ENCODE results near the gene SV2C. TPM values are rescaled to one million over a fixed set of nuclear protein-coding genes. Genes with fewer than 3 reads are reported as not detected.
A peak's percentile ranks its signal among the peaks of the same experiment; 100 is the strongest.

Gene SV2C
- total and polyA plus RNA-seq, 2 of the 13 experiments (the other 11 are each of a cell fraction or from before 2014, with no cell fraction given) = not detected

DNA sequence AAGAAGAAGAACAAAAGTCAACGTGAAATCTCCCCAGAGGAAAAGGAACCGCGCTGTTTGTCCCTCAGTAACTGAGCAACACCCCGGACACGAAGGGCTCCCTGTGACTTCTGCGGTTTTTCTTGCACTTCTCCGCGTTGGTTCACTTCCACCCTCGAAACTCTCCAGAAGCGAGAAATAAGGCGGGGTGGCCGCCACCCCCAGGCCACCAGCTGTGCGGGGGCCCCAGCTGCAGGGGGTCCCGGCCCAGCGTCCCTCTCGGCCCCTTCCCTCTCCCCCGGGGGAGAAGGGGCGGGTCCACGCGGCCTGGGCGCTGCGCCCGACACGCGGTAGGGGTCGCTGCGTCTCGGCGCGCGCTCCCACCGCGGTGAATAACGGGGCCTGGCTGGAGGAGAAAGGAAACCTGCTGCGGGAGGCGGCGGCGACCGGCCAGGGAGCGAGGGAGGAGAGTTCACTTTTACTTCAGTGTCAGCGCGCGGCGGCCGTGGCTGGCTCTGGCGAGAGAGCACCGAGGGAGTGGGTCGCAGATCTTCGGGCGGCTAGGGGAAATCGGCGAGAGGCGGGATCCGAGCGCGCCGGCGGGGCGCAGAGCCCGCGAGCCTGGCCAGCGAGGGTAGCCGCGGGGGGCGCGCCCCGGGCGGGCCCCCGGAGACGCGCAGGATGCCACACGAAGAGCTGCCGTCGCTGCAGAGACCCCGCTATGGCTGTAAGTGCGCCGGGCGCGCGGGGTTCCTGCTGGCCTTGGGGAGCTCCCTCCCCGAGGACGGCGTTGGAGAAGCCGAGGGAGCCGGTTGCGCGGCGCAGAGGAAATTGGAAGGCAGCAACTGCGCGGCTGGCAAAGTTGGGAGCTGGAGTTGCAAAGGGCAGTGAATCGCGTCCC lies 319.9 kb downstream of the SV2C start, which contains the start of gene IQGAP2 (continued):
- no peak for TF ChIP-seq EED (CRISPR knock-in tag; IDR thresholded peaks at IDR 0.05)
- TF ChIP-seq, protein P1, sequence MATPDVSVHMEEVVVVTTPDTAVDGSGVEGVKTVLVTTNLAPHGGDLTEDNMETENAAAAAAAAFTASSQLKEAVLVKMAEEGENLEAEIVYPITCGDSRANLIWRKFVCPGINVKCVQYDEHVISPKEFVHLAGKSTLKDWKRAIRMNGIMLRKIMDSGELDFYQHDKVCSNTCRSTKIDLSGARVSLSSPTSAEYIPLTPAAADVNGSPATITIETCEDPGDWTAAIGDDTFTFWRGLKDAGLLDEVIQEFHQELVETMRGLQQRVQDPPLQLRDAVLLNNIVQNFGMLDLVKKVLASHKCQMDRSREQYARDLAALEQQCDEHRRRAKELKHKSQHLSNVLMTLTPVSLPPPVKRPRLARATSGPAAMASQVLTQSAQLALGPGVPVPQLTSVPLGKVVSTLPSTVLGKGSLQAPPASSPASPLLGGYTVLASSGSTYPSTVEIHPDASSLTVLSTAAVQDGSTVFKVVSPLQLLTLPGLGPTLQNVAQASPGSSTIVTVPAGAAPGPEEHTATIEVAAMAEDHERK (CRISPR knock-in tag; IDR thresholded peaks at IDR 0.05; ENCODE audit: low read depth) = no peak
- no peak; the same call in 1 of the 2 replicates for TF ChIP-seq TSC22D2 (CRISPR knock-in tag; IDR thresholded peaks at IDR 0.05; ENCODE audit: borderline replicate concordance)
- TF ChIP-seq TCF12 (IDR thresholded peaks at IDR 0.05) = no peak
- peak; percentile 39; the same call in 1 of the 2 replicates for TF ChIP-seq TCF12 (CRISPR knock-in tag; IDR thresholded peaks at IDR 0.05)
- TF ChIP-seq FOXP1 (IDR thresholded peaks at IDR 0.05) = no peak
- no peak for TF ChIP-seq FOXP1 (CRISPR knock-in tag; IDR thresholded peaks at IDR 0.05)
- TF ChIP-seq, protein P2, sequence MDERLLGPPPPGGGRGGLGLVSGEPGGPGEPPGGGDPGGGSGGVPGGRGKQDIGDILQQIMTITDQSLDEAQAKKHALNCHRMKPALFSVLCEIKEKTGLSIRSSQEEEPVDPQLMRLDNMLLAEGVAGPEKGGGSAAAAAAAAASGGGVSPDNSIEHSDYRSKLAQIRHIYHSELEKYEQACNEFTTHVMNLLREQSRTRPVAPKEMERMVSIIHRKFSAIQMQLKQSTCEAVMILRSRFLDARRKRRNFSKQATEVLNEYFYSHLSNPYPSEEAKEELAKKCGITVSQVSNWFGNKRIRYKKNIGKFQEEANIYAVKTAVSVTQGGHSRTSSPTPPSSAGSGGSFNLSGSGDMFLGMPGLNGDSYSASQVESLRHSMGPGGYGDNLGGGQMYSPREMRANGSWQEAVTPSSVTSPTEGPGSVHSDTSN (CRISPR knock-in tag; IDR thresholded peaks at IDR 0.05) = no peak
- TF ChIP-seq, protein P3, sequence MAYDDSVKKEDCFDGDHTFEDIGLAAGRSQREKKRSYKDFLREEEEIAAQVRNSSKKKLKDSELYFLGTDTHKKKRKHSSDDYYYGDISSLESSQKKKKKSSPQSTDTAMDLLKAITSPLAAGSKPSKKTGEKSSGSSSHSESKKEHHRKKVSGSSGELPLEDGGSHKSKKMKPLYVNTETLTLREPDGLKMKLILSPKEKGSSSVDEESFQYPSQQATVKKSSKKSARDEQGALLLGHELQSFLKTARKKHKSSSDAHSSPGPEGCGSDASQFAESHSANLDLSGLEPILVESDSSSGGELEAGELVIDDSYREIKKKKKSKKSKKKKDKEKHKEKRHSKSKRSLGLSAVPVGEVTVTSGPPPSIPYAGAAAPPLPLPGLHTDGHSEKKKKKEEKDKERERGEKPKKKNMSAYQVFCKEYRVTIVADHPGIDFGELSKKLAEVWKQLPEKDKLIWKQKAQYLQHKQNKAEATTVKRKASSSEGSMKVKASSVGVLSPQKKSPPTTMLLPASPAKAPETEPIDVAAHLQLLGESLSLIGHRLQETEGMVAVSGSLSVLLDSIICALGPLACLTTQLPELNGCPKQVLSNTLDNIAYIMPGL (CRISPR knock-in tag; IDR thresholded peaks at IDR 0.05; ENCODE audit: borderline replicate concordance in 1 of 2, low read depth in 1 of 2) = peak; percentile 99 to 100
- TF ChIP-seq AGO1 (IDR thresholded peaks at IDR 0.05; ENCODE audit: low read depth, low read length, poor library complexity, severe bottlenecking) = peak; percentile 69
- 0 out of 2 replicates have a peak, but pooled peaks have one; percentile 38 for TF ChIP-seq STAT5B (CRISPR knock-in tag; IDR thresholded peaks at IDR 0.05)
- peak; percentile 64 for TF ChIP-seq TEAD3 (CRISPR knock-in tag; optimal IDR thresholded peaks at IDR 0.05; ENCODE audit: borderline replicate concordance)
- TF ChIP-seq, protein P4, sequence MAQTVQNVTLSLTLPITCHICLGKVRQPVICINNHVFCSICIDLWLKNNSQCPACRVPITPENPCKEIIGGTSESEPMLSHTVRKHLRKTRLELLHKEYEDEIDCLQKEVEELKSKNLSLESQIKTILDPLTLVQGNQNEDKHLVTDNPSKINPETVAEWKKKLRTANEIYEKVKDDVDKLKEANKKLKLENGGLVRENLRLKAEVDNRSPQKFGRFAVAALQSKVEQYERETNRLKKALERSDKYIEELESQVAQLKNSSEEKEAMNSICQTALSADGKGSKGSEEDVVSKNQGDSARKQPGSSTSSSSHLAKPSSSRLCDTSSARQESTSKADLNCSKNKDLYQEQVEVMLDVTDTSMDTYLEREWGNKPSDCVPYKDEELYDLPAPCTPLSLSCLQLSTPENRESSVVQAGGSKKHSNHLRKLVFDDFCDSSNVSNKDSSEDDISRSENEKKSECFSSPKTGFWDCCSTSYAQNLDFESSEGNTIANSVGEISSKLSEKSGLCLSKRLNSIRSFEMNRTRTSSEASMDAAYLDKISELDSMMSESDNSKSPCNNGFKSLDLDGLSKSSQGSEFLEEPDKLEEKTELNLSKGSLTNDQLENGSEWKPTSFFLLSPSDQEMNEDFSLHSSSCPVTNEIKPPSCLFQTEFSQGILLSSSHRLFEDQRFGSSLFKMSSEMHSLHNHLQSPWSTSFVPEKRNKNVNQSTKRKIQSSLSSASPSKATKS (CRISPR knock-in tag; IDR thresholded peaks at IDR 0.05) = no peak
- TF ChIP-seq ZFP36L1 (CRISPR knock-in tag; IDR thresholded peaks at IDR 0.05) = peak; percentile 55; the same call in 1 of the 2 replicates
- peak; percentile 74; the same call in 1 of the 2 replicates for TF ChIP-seq SP4 (CRISPR knock-in tag; IDR thresholded peaks at IDR 0.05)
- TF ChIP-seq, protein P5, sequence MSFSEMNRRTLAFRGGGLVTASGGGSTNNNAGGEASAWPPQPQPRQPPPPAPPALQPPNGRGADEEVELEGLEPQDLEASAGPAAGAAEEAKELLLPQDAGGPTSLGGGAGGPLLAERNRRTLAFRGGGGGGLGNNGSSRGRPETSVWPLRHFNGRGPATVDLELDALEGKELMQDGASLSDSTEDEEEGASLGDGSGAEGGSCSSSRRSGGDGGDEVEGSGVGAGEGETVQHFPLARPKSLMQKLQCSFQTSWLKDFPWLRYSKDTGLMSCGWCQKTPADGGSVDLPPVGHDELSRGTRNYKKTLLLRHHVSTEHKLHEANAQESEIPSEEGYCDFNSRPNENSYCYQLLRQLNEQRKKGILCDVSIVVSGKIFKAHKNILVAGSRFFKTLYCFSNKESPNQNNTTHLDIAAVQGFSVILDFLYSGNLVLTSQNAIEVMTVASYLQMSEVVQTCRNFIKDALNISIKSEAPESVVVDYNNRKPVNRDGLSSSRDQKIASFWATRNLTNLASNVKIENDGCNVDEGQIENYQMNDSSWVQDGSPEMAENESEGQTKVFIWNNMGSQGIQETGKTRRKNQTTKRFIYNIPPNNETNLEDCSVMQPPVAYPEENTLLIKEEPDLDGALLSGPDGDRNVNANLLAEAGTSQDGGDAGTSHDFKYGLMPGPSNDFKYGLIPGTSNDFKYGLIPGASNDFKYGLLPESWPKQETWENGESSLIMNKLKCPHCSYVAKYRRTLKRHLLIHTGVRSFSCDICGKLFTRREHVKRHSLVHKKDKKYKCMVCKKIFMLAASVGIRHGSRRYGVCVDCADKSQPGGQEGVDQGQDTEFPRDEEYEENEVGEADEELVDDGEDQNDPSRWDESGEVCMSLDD (CRISPR knock-in tag; IDR thresholded peaks at IDR 0.05; ENCODE audit: borderline replicate concordance) = peak; percentile 82; the same call in 1 of the 2 replicates
- TF ChIP-seq HOXA5 (CRISPR knock-in tag; IDR thresholded peaks at IDR 0.05) = peak; percentile 54; the same call in 1 of the 2 replicates
- TF ChIP-seq, protein P6, sequence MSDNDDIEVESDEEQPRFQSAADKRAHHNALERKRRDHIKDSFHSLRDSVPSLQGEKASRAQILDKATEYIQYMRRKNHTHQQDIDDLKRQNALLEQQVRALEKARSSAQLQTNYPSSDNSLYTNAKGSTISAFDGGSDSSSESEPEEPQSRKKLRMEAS (IDR thresholded peaks at IDR 0.05) = peak; percentile 84
- no peak for TF ChIP-seq ZNF552 (CRISPR knock-in tag; IDR thresholded peaks at IDR 0.05; ENCODE audit: borderline replicate concordance)
